HEK293T (cell line): ENCODE measurements around the gene AKAP14.
"Not testable (repeated sequence)": the region's sequence is repeated elsewhere in the genome, so short reads cannot be mapped to it uniquely, and the experiment has no call there.

Source experiments
- BHLHE40 ChIP-seq: fragments of 450-650 bp; IDR thresholded peaks from 2 replicates; pipeline ENCODE4 v1.6.1; 2016; ENCODE audit warnings: mild to moderate bottlenecking, moderate library complexity, borderline replicate concordance
- CTBP1 ChIP-seq: fragments of 450-650 bp; IDR thresholded peaks from 2 replicates; pipeline ENCODE4 v1.6.1; 2016; ENCODE audit warnings: borderline replicate concordance
- FOXM1 ChIP-seq: fragments of 450-650 bp; IDR thresholded peaks from 2 replicates; pipeline ENCODE4 v1.6.1; 2017; ENCODE audit warnings: mild to moderate bottlenecking, borderline replicate concordance
- L3MBTL2 ChIP-seq: fragments of 450-650 bp; conservative IDR thresholded peaks from 2 replicates; pipeline ENCODE4 v1.6.1; 2016; ENCODE audit warnings: mild to moderate bottlenecking
- TARDBP ChIP-seq: fragments of 450-650 bp; IDR thresholded peaks from 2 replicates; pipeline ENCODE4 v1.6.1; 2016

- TF ChIP-seq FOXM1, CTBP1, BHLHE40, TARDBP, L3MBTL2: not testable (repeated sequence)
These were observed 26.7 kb downstream of the AKAP14 start for GRCh38 chrX:119922391-119922790.
